Measurements from ENCODE around the gene RAB13.

The RAB13 gene

GRCh38 chr1:153954826-153955225, 31.3 kb downstream of the RAB13 start:
- no peak for DNase-seq (ENCODE audit: low read depth)

DNA sequence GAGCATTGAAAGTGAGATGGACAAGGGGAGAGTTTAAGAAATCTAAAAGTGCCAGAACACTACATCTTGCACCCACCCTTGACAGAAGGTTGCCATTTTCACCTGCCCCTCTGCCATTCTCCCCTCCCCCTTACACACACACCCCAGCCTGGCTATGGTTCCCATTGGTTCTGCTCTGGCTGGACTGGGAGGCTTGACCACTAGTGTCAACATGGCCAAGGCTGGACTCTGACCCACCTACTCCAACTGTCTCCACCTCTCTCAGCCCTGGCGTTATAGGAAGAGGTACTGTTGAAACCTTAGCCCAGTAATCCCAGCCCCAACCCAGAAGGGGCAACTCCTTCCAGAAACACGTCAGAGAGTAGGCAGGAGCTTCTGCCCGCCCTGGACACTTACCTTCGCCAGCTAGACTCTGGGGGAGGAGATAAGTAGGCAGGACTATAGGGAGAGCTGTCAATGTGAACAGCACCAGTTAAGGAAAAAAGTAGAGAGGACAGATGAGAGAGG, 32.2 kb downstream of the RAB13 start:
- DNase-seq (ENCODE audit: low read depth): no peak

DNA sequence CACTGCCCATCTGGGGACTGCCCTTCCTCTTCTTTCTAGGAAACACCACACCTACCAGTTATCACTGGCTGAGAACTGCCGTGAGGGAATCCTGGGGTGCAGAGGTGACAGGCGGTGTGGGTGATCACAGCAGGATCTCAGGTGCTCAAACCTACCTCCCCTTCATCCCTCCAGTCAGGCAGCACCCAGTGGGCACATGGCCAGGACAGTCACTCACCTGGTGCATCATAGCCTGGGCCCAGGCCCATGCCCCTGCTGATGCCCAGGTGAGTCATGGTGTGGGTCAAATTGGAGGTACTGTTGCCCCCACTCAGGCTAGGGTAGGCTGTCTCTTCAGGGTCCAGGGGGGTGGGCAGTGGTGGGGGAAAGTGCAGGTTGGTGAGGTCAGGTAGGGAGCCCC, 34.3 kb downstream of the RAB13 start:
- no peak for DNase-seq (ENCODE audit: low read depth)

- no peak for DNase-seq (ENCODE audit: low read depth)
These were observed 35.0 kb downstream of the RAB13 start for GRCh38 chr1:153951183-153951582.

- peak; percentile 42 for DNase-seq (ENCODE audit: low read depth)
These were observed 39.4 kb downstream of the RAB13 start, which contains the start of gene DENND4B for GRCh38 chr1:153946622-153947241. DENND4B (minus strand) TSS chr1:153946718; CDS start chr1:153944374, 2,344 bp downstream.

DNA sequence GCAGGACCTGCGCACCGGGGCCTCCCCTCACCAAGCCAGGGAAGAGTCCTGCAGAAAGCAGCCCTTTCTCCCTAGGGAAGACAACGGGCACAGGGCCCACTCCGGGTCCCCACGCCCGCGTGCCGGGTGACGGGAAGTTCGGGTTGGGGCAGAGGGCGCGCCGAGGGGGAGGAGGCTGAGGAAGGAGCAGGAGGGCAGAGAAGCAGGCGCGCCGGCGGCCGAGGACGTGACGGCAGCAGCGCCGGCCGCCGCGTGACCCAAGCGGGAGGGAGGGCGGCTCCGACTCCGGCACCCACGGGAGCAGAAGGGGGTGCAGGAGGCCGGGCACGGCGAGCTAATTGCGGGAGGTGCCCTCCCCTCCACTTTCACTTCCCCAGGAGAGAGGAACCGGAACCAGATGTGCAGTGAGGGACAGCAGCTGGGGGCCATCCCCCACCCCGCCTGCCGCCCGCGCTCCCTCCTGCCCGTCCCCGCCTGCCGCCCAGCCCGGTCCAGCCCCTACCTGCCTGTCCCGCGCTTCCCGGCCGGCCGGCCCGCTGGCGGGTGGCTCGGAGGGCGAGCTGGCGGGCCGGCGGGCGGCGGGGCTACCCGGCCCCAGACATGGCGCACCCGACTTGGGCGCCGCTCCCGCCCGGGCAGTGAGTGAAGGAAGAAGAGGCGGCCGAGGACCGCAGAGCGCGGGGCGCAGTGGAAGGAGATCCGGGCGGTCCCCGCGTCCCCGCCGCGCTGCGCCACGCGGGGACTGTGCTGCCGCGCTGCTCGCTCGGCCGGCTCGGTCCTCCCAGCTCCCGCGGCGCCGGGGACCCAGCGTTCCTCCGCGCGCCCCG, 40.1 kb downstream of the RAB13 start:
- peak; percentile 47 for DNase-seq (ENCODE audit: low read depth)

GRCh38 chr1:153945131-153945794, 40.9 kb downstream of the RAB13 start:
- DNase-seq (ENCODE audit: low read depth): peak; percentile 63

DNA sequence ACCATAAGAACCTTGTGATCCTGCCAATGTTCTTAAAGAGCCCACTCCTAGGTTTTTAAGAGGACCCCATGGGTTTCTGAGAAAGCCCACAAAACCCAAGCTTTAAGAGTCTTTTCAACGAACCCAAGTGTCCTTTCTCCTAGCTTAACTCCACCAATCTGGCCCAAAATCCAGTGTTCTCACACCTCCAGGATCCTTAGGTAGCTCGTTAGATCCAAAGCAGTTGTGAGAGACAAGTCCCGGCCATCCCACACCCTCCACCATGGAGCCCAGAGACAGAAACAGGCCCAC, 41.4 kb downstream of the RAB13 start:
- DNase-seq (ENCODE audit: low read depth): no peak

DNA sequence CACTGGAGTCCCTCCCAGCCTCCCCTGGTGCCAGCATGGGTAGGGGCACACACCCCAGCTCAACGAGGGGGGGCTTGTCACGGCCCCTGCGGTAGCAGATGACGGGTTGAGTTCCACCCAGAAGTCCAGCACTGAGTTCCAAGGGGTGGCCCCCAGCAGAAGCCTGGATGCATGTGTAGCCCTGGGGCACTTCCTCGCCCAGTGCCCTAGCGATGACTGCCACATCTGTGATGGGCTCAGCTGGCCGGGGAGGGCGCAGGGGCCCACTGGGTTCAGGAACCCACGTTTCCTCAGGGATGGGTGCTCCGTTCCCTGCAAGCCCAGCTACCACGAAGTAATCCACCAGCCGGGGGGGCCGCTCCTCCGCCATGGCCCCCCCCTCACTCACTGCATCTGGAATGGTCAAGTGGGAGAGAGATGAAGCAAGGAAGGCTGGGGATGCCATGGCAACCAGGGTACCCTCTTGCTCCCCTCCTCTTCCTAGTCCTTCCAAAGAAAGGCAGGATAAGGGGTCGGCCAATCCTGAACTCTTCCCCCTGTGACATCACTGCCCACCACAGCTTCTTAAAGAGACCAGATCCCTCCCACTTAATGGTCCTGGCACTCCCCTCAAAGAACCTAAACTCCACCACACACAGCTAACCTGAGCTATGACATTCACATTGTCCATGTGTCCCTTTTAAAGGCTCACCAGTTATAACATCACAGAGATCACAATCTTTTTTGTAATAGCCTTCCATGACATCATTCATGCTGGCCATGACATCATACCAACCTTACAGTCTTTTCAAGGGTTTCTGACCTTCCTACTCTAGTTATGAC, 41.9 kb downstream of the RAB13 start:
- DNase-seq (ENCODE audit: low read depth): no peak

GRCh38 chr1:153942766-153943549, 43.2 kb downstream of the RAB13 start:
- DNase-seq (ENCODE audit: low read depth): no peak

DNA sequence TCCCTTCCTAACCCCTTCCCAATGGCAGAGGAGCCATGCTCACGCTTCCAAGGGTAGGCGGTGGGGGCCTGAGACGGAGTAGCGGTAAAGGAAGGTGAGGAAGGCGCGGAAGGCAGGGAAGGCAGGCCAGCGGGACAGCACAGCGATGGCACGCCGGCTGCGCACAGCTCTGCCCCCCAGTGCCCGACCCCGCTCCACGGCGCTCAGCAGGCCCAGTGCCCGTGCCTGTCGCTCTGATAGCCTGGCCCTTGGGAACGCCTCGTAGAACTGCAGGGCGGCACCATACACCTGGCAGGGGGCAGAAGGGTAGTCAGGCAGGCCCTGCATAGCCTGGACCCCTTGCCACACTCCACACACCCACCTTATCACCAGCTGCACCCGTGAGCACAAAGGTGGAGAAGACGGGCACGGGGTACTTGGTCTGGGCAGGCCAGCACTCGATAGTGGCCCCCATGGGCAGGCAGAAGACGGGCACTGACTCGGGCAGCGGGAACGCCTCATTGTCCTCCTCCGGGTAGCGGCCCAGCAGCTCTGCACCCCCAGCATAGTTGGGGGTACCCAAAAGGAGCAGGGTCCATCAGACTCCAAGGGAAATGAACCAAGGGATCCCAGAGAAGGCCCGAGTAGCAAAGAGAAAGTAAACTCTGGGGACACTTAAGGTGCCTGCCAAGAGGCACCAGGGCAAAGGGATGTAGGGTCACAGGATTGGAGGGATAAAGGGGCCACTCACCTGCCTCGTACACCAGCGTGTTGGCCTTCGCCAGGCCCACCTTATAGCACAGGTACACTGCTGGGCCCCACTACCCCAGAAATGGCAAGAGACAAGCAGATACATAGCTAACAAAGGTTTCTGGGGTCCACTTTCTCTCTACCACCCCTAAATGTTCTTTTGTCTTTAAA, 44.1 kb downstream of the RAB13 start:
- DNase-seq (ENCODE audit: low read depth): no peak

DNA sequence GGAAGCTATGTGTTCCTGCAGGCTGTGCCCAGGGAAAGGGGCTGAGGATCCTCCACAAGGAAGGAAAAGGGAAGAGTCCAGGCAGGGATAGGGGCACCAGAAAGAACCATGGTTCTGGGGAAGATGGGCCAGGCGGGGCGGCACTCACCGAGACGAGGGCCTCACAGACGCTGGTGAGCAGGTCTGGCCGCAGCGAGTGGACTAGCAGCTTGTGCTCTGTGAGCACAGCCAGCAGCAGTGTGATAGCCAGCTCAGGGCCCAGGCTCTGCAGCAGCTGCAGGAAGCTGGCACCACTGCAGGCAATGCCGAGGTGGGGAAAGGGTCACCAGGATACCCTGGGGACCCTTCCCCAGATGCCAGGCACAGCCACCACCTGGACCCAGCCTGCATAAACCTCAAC, 45.4 kb downstream of the RAB13 start:
- no peak for DNase-seq (ENCODE audit: low read depth)

- DNase-seq (ENCODE audit: low read depth): no peak
These were observed 46.7 kb downstream of the RAB13 start for GRCh38 chr1:153939476-153939875.

GRCh38 chr1:153938996-153939395, 47.1 kb downstream of the RAB13 start:
- no peak for DNase-seq (ENCODE audit: low read depth)

DNA sequence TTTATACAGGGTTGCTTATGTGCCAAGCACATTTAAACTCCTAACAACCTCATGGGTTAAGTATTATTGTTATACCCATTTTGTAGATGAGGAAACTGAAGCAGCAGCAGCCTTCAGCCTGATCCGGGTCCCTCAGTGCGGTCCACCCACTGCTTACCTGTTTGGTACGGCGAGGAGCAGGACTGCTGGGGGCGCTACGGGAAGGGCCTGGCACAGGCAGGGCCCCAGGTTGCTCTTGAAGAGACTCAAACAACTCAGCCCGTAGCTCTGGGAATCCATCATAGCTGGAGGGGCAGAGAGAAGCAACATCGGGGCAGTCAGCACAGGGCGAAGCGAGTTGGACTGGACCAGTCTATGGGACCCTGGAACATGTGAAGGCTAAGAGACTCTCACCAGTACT, 48.8 kb downstream of the RAB13 start:
- no peak for DNase-seq (ENCODE audit: low read depth)

DNA sequence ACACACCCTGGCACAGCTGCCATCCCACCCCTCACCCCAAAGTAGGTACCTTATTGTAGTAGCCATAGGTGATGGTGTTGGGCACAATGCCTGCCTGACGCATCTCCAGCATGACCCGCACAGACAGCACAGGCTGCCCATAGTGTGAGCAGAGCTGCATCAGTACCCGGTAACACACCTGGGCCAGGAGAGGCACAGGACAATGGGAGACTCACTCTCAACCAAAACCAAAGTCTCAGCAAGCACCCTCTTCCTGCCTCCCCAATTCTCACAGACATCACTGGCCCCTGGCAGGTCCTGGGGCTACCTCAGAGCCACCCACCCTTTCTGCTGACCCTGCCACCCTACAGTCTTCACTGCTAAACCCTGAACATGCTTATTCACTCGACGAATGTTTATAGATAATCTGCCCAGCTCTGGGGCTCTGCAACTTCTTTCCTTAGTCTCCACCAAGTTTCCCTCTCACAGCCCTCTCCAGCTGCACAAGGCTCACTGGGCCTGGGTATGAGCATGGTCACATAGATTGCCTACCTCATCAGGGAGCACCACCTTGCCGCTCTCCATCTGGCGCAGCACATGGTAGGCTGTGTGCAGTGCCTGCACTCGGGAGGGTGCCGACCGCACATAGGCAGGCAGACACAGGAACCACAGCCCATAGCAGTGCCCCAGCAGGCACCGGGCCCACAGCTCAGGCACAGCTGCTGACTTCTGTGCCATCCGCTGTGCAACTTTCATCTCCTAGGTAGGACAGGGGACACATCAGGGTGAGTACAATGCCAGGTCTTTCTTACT, 49.9 kb downstream of the RAB13 start:
- no peak for DNase-seq (ENCODE audit: low read depth)

- no peak for DNase-seq (ENCODE audit: low read depth)
These were observed 51.4 kb downstream of the RAB13 start for GRCh38 chr1:153934746-153935145.

DNA sequence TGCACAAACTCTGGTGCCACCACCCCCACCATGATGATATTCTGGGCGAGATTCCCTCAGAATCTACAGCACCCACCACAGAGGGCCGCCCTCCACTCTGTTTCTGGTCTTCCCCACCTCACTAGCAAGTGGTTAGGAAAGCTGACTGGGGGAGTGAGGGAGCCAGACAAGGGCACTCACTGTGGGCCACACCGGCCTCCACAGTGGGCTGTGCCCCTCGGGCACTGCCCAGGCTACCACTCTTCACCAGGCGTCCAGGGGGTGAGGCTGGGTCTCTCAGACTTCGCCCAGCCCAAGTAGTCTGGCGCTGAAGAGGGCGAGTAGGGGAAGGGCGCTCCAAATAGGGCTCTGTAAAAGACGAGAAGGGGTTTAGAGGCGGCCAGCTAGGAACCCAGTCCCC, 52.2 kb downstream of the RAB13 start:
- no peak for DNase-seq (ENCODE audit: low read depth)

DNA sequence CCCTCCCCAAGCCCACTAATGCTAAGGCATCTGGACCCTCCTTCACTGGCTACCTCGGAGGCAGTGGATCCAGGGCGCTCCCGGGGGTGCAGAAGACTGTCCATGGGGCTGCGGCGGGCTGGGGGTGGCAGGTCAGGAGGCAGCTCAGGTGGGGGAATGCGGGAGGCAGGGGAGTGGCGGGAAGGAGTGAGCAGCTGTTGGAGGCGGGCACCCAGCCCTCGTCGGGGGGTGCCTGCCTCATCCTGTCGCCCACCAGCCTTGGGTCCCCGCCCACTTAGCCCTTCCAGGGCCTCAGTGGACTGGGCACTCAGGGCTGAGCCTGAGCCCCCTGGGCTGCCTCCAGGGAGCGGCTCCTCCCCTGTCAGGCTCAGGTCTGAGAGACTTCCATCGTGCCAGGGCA, 52.7 kb downstream of the RAB13 start:
- DNase-seq (ENCODE audit: low read depth): no peak
